ENCODE measurements around the gene MYH6. TPM values are rescaled to one million over a fixed set of nuclear protein-coding genes. Genes with fewer than 3 reads are reported as not detected.

Gene MYH6
- total RNA-seq, 4 donors from 2014 or later: 0.07 TPM; not detected in 3

- Histone ChIP-seq H3K27me3 (no peaks in the 10 kb centered on the region), H3K36me3 (no peaks in the 10 kb centered on the region), H3K27ac (no peak overlapping the region), H3K4me1 (no peaks in the 10 kb centered on the region), H3K9me3 (no peaks in the 10 kb centered on the region), H3K4me3 (no peak overlapping the region)
- TF ChIP-seq POLR2A (IDR thresholded peaks at IDR 0.05) (no peak), CTCF (IDR thresholded peaks at IDR 0.05) (no peak)
- DNase-seq: no peak
- intact Hi-C loops (cut with DNase I; ENCODE audit: low total_unique reads): no loop called here
These were observed 1.8 kb downstream of the MYH6 start for GRCh38 chr14:23406244-23406643.

DNA sequence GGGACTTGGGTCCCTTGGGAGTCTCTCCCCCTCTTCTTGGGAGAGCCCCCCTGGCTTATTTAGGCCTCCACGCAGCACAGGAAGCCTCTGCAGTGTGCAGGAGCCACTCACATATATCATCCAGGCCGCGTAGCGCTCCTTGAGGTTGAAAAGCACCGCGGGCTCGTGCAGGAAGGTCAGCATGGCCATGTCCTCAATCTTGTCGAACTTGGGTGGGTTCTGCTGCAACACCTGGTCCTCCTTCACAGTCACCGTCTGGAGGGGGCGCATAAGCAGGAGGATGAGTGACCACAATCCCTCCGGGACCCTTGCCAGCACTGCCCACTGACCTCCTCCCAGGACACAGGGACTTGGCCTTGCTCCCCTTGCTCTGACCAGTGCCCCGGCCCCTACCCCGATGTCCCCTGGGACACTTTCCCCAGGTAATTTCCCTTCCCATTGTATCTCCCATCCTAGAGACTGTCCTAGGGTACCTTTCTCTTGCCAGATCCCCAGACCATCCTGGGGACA, 2.5 kb downstream of the MYH6 start:
- no peak for TF ChIP-seq CTCF (IDR thresholded peaks at IDR 0.05)
- no peak for TF ChIP-seq POLR2A (IDR thresholded peaks at IDR 0.05)
- Histone ChIP-seq H3K27ac (no peak overlapping the region), H3K9me3 (no peaks in the 10 kb centered on the region), H3K4me1 (no peaks in the 10 kb centered on the region), H3K4me3 (no peak overlapping the region), H3K36me3 (no peaks in the 10 kb centered on the region), H3K27me3 (no peaks in the 10 kb centered on the region)
- intact Hi-C loops (cut with DNase I; ENCODE audit: low total_unique reads): no loop called here
- no peak for DNase-seq

DNA sequence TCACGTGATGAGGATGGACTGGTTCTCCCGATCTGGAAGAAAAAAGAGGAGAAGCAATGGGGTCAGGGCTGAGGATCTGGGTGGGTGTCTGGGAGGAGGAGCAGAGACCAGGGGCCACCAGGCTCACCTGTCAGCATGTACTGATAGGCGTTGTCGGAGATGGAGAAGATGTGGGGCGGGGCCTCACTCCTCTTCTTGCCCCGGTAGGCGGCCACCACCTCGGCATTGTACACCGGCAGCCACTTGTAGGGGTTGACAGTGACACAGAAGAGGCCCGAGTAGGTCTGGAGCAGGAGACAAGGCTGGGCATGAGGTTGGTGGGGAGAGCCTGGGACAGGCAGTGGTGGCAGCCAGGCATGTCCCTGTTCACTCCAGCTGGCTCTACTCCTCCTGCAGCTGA, 3.0 kb downstream of the MYH6 start:
- DNase-seq: no peak
- TF ChIP-seq CTCF (IDR thresholded peaks at IDR 0.05) (no peak), POLR2A (IDR thresholded peaks at IDR 0.05) (no peak)
- no peak overlapping the region for H3K4me3 ChIP-seq
- no peak overlapping the region for H3K27ac ChIP-seq
- no peaks in the 10 kb centered on the region for H3K9me3 ChIP-seq
- no peaks in the 10 kb centered on the region for H3K27me3 ChIP-seq
- H3K36me3 ChIP-seq: no peaks in the 10 kb centered on the region
- intact Hi-C loops (cut with DNase I; ENCODE audit: low total_unique reads): no loop called here
- H3K4me1 ChIP-seq: no peaks in the 10 kb centered on the region

- Histone ChIP-seq H3K27ac (no peak overlapping the region), H3K4me3 (no peak overlapping the region), H3K9me3 (no peaks in the 10 kb centered on the region), H3K27me3 (no peaks in the 10 kb centered on the region), H3K36me3 (no peaks in the 10 kb centered on the region), H3K4me1 (no peaks in the 10 kb centered on the region)
- DNase-seq: no peak
- TF ChIP-seq POLR2A (IDR thresholded peaks at IDR 0.05): no peak
- no peak for TF ChIP-seq CTCF (IDR thresholded peaks at IDR 0.05)
- intact Hi-C loops (cut with DNase I; ENCODE audit: low total_unique reads): no loop called here
These were observed 3.7 kb downstream of the MYH6 start for GRCh38 chr14:23404331-23404900.

GRCh38 chr14:23403908-23404307, 4.2 kb downstream of the MYH6 start:
- intact Hi-C loops (cut with DNase I; ENCODE audit: low total_unique reads): no loop called here
- H3K27me3 ChIP-seq: no peaks in the 10 kb centered on the region
- no peaks in the 10 kb centered on the region for H3K36me3 ChIP-seq
- TF ChIP-seq POLR2A (IDR thresholded peaks at IDR 0.05) (no peak), CTCF (IDR thresholded peaks at IDR 0.05) (no peak)
- H3K27ac ChIP-seq: no peak overlapping the region
- no peak for DNase-seq
- no peak overlapping the region for H3K4me3 ChIP-seq
- no peaks in the 10 kb centered on the region for H3K9me3 ChIP-seq
- H3K4me1 ChIP-seq: no peaks in the 10 kb centered on the region
